ENCODE results near the gene TOGARAM2. TPM values are rescaled to one million over a fixed set of nuclear protein-coding genes. Genes with fewer than 3 reads are reported as not detected.
"Not testable (repeated sequence)": the region's sequence is repeated elsewhere in the genome, so short reads cannot be mapped to it uniquely, and the experiment has no call there.

TOGARAM2 gene
- polyA plus RNA-seq, 5 donors, result 1.0 to 6.5 (median 4.1) TPM

DNA sequence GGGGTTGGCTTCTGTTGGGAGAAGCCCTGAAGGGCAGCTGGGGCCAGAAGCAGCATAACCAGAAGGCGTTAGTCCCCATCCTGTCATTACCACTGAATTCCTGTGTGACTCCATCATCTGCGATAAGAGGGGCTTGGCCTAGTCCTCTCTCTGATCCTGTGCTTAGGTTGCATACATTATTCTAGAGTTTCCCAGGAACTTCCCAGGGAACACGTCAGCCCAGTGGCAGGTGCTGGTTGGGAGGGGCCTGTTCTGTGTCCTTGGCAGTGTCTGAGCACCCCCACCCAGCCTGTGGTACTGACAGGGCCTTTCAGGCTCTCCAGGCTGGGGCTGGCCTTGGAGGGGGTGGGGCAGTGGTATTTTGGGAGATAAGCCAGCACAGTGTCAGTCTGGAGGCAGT, 4.5 kb upstream of the TOGARAM2 start:
- DNase-seq, result no peak

DNA sequence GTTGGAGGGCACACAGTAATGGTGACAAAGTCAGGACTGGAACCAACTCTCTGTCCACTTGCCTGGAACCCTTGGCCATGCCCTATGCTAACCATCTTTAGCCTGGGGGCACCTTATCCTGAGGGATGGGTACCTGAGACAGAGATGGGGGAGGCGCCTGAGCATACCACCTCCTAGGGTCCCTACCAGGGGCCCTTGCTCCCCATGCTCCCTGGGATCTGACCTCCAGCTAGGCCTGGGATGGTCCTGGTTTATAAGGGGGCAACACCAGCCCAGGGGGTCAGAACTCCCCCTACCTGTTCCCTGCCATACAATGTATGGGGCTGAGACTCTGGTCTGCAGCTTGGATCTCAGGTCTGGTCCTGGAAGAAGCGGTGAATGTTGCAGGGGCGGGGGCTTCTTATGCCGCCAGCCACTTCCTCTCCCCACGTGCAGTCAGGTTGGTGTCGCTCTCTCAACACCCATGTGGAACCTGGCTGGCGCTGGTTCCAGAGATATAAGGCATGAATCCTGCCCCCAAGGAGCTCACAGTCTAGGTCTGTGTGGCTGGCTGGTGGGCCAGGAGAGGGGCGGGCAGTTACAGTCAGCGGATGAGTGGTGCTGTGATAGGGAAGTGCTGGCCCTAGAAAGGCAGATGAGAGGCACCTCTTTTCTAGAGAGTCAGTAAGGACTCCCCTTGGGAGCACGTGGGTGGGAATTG, 3.8 kb upstream of the TOGARAM2 start:
- DNase-seq, result no peak

DNA sequence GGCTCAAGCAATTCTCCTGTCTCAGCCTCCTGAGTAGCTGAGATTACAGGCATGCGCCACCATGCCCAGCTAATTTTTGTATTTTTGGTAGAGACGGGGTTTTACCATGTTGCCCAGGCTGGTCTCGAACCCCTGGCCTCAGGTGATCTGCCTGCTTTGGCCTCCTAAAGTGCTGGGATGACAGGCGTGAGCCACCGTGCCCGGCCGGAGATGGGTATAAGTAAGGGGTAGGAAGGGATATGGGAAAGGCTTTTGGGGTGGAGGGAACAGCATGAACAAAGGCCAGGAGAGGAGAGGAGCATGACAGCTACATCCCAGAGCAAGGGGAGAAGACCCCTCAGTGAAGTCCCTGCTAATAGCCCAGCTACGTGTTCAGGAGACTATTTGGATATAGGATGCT, 3.1 kb upstream of the TOGARAM2 start:
- not testable (repeated sequence) for DNase-seq

DNA sequence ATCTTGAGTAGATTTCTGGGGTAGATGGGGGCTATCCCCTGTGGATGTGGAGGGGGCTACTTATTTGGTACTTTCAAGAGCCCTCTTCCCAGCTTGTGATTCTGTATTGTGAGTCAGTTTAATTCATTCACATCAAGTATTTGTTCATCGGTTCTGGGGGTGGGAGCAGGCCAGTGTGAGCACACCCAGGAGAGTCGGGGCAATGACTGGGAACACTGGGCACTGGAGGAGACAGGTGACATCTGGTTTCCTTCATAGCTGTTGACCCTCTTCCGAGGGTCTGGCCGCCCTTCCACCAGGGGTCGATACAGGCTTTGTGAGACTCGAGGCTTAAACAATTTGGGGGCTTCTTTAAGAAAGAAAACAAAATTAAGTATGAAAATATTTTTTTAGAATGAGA, 2.5 kb upstream of the TOGARAM2 start:
- DNase-seq, result no peak

DNA sequence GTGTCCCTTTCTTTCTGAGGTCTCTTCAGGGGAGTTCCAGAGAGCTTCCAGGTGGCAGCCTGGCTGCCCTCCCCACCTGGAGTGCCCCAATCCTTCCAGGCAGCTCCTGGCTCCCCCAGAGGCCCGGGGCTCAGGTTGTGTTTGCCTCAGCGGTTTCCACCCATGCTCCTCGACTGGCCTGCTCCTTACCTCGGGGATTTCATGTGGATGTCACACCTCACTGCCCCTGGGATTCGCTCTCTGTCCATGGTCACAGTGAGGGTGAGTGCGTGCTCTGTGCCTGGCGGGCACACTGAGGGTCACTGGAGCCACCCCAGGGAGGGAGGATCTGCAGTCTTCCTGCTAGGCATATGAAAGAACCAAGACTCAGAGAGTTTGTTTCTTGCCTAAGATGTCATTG, 2.1 kb upstream of the TOGARAM2 start:
- no peak for DNase-seq

DNA sequence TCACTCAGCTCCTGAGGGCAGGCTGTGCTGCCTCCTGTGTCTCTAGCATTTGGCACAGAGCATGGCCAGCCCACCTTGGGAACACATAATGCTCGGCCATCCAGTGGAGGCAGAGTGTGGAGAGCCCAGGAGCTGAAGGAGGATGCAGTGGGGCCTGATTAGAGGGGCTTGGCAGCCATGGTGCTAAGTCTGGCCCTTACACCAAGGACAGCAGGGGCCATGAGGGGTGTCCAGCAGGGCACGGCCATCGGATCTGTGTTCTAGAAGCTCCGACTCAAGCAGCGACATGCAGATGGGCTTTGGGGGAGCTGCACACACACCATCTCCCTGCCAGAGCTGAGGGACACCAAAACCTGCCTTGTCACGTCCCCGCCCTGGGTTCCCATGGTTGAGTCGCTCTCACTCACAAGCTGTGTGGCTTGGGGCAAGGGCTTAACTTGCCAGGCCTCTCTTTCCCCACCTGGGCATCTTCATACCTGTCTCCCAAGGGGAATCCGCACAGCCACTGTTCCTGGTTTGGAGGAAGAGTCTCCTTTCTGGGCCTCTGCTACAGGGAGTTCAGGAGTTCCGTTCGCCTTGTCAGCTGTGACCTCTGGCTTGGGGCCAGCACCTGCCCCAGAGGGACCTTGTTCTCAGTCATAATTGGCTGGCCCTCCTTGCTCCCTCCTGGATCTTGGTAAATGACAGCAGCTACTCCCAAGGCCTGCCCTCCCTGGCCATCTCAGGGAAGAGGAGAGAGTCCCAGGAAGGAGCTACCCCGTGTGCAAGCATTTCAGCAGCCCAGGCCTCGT, 1.3 kb upstream of the TOGARAM2 start:
- no peak for DNase-seq

DNA sequence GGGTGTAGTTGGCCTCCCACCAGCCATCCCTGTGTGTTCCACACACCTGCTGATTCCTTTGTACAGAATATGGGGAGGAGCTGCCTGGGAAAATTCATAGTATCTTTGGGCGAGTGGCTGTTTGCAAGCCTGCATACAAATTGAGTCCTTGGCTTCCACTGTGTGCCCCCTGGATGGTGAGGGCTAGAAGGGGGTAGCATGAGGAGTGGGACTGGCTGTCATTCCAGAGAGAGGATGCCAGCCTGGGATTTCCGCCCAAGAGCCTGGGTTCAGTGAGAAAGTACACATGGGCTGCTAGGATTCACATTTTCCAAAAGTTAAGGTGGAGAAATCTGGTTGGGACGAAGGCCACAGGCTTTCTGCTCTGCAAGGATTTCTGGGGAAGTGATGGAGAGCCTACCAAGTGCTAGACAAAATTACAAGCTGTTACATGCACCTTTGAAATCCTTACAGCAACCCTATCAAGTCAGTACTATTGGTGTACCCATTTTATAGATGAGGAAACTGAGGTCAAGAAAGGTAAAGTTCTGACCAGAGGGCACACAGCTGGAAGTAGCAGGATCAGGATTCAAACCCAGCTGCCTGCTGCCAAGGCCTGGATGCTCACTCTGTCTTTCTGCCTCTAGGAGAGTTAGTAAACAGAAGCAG, 606 bp upstream of the TOGARAM2 start:
- no peak for DNase-seq

DNA sequence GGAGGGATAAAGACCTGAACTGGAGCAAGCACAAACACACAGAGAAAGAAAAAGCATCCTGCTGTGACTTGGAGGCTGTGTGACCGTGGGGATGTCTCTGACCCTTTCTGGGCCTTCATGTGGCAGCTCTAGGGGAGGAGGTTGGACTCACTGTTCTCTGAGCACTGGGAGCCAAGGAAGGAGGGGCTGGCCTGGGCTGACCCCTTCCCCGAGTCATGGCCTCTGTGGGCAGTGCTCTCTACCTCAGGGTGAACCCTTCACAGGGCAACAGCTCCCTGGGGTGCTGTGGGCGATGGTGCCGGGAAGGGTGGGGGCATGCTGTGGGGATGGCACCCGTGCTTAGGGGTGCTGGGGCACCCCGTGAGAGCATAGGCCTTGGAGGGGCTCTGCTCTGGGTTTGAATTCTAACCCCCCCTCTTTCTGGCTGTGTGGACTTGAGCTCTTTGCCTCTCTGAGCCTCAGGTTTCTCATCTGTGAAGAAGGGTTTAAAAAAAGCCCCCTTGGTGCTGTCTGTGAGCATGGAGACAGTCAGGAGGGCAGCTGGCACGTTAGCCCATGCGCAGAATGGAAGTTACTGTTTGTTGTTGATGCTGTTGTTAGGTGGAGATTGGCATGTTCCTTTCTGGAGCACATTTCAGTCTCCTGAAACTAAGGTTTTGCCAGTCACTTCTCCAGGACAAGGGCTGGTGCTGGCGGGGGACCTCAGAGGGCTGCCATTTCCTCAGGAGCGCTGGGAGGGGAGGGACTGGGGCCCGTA, 700 bp downstream of the TOGARAM2 start:
- DNase-seq, result no peak

DNA sequence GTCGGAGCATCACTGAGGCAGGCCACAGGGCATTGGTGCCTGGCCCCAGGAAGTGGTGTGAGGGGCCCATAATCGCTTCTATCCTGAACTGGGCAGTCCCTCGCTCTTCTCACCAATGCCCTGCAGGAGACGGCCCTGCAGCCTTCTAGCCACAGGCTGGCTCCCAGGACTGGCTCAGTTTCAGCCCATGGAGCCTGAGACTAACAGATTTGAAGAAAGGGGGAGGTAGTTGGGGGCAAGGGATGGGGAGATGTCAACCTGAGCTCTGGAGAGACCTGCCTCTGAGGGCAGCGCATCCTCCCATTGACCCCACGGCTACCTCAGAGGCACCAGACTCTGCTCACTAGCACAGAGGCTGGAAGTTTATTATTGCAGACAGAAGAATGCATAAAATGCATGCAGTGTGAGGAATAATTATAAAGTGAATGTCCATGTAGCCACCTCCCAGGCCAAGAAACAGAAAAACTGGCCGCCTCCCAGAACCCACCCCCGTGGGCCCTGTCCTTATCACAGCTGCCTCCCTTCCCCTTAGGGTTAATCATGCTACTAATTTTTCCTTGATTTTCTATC, 1.4 kb downstream of the TOGARAM2 start:
- DNase-seq, result no peak

DNA sequence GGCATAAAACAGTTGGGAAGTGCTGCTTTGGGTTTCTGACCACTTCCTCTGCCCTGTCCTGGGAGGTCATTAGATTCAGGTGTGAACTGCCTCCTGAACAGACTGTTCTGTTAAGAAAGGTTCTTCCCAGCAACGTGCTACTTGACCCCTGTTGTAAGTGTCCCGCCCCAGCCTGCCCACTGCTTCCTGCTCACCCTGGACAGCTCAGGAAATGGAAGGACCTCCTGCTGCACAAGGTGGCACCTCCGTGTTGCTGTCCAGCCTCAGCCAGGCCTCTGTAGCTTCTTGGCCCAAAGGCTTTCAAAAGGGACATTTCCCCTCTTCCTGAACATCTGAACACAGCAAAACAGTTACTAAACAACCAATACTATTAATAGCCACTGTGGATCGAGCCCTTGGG, 5.3 kb downstream of the TOGARAM2 start:
- DNase-seq, result no peak

DNA sequence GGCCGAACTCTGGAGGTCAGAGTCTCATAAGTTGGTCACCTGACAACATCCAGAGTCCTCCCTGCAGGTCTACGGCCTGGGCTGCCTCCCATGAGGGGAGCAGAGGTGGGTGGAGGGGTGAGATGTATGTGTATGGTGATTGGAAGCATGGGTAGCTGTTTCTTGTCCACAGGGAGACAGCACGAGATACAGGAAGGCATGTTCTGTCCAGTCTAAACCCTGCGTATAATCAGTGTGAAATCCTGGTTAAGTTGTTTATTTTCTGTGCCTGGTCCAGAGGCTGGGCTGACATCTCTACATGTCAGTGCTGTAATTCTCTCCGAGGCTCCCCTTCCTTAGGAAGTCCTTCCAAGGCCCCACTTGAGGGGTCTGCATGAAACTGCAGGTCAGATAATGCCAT, 8.9 kb downstream of the TOGARAM2 start:
- DNase-seq, result no peak

DNA sequence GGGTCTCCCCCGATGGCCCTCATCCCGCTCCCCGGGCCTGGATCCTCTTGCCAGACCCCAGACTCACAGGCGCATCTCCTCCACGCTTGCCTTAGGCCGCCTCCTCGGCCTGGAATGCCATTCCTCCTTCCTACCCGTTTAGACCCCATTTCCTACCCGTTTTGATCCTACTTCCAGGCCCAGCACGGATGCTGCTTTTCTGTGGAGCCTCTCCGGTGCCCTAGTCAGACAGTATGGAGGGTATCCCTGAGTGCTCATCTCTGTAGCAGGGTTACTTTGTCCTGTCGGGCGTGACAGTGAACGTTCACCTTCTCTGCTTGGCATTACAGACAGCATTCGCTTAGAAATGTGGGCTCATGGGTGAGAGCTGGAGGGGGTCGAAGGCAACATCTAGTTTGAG, 9.3 kb downstream of the TOGARAM2 start:
- DNase-seq, result no peak

DNA sequence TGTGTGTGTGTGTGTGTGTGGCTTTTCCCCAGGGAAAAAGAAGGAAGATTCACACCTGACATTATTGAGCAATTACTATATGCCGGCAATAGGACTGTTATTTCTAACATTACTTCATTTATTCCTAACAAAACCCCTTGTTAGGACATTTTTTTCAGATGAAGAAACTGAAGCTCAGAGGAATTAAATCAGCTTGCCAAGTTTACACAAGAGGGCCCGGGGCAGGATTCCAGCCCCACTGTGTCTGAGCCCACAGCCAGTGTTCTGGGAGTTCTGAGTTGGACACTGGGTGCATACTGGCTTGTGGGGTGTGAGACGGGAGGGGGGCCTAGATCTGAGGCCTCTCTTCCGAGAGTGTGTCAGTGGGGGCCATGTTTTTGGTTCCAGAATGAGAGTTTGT, 9.9 kb downstream of the TOGARAM2 start:
- no peak for DNase-seq

DNA sequence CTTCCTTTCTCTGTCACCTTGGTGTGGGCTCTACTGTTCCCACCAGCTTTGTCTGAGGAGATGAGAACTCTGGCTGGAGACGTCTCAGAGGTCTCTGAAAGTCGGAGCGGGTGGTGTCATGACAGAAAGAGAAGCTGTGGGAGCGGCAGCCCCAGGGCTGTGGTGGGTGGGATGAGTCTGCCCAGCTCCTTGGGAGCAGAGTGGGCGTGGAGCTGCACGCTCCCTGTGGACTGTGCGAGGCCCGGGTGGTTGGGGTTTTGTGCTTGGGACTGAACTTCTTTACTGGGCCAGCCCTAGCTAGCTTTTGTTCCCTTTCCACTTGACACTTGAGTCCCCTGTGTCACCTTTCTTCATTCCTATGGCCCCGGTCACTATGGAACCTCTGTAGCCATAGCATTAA, 10.4 kb downstream of the TOGARAM2 start:
- DNase-seq, result no peak

DNA sequence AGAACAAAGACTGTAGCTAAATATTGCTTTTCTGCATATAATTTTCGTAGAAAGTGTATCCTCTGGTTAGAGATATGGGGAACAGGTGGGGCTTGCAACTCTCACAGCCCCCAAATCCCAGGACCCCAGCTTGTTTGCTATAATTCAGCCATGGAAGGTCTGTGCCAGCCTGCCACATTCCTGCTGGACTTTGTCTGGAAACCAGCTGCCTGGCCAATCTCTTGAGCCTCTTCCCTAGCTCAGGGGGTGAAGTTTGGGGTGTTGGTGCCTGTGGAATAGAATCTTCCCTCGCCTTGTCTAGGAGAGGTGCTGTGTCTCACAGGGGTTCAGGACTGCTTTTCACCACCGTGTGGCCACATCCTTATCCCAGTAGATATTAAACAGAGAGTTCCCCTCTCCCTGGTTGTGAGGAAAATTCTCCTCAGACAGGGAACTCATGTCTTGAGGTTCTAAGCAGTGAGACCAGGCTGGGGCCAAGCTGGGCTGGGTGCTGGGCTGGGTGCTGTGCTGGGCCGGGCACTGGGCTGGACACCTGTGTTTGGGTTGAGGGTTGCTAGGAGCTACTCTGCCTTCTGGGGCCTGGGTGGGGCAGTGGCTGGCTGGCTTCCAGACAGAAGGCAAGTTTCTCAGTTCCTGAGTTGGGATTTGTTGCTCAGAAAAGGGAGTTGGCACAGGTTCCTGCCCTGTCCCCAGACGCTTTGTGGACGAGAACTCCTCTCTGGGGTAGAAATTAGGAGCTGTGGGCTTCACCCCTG, 12.3 kb downstream of the TOGARAM2 start:
- DNase-seq, result no peak

DNA sequence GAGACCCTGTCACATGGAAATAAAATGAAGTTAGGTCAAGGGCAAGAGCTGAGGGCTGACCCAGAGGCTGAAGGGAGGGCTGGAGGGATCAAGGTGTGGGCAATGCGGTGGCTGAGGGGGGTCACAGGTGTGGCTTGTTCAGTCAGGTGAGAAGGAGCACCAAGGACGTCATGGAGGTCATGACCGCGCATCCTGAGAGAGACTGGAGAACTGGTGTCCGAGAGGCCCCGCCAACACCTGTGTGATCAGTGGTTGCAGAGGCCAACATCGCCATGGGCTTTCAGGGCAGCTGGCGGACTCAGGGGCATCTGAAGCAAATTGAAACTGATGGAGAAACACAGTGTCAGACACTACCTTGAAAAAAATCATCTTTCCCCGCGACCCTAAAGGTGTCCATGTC, 13.0 kb downstream of the TOGARAM2 start:
- DNase-seq, result no peak

DNA sequence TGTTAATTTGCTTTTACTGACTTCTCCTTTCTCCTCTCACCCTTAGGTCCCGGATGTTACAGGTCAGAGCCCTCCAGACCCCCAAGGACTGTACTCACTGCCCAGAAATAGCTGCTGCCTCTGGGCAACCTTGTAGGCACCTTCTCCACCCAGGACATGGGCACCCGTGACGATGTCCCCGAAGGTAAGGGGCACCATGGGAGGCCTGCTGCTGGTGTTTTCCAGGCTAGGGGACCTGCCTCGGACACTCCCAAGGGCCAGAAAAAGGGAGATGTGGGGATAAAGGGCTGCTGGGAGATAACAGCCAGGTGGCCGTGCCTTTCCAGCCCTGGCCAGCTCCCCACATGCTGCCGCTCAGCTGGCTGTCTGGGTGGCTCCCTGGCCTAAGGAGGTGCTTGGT, 13.6 kb downstream of the TOGARAM2 start:
- no peak for DNase-seq

DNA sequence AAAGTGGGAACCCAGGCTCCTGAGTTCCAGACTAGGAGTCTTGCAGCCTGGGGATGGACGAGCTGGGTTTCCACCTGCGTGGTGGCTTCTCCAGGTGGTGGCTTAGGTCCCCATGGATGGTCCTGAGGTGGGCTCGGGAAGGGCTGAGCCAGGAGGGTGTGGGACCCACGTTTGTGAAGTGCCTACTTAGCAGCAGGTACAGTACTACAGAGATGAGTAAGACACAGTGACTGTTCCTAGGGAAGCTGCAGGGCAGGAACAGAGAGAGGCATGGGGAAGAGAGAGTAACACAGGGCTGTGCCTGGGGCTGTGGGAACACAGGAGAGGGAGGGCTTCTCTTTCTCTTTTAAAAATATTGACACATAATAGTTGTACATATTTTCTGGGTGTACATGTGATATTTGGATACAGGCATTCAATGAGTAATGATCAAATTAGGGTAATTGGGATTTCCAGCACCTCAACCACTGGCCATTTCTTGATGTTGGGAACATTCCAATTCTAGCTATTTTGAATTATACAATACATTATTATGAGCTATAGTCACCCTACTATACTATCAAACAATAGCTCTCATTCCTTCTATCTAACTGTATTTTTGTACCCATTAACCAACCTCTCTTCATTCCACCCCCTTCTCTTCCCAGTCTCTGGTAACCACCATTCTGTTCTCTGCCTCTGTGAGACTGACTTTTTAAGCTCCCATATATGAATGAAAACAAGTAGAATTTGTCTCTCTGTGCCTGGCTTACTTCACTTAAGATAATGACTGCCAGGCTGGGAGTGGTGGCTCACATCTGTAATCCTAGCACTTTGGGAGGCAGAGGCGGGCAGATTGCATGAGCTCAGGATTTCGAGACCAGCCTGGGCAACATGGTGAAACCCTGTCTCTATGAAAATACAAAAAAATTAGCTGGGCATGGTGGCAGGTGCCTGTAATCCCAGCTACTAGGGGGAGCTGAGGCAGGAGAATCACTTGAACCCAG, 15.0 kb downstream of the TOGARAM2 start:
- DNase-seq, result no peak

DNA sequence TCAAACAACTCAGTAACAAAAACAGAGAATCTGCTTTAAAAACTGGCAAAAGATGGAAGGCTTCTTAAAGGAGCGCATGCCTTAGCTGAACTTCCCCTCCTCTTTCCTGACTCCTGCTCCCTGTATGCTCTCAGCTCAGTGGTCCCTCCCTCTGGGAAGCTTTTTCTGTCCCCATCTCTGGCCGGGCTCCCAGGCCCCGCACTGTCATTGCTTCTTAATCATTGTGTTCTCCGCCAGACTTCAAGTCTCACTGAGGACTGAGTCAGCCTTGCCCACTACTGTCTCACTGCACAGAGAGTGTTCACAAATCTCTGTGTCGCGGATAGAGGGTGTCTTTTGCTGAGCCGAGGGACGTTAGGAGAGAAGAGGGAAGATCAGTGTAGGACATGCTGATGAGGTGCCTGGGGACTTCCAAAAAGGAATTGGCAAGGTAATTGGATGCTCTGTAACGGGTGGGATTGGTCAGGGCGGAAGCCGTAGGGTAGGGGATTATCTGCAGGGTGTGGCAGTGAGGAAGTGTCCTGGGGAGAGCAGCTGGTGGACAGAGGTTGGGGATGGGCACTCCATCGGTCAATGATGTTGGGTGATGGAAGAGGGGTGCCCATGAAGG, 16.2 kb downstream of the TOGARAM2 start:
- no peak for DNase-seq

All from right lung (tissue), 5 donors.